IPS-18c (cell line): ENCODE results near the gene CDH1.

Experiments
- H3K4me3 ChIP-seq: 2 replicates; pipeline ENCODE4 v1.7.0; 2013; ENCODE audit warnings: low read depth, mild to moderate bottlenecking, low read length, moderate library complexity; ENCODE audit not compliant: insufficient read depth
- H3K9me3 ChIP-seq: one replicate; pipeline ENCODE4 v1.6.1; 2013; ENCODE audit warnings: mild to moderate bottlenecking, low read length, moderate library complexity; ENCODE audit not compliant: control insufficient read depth, insufficient read depth

The CDH1 gene

DNA sequence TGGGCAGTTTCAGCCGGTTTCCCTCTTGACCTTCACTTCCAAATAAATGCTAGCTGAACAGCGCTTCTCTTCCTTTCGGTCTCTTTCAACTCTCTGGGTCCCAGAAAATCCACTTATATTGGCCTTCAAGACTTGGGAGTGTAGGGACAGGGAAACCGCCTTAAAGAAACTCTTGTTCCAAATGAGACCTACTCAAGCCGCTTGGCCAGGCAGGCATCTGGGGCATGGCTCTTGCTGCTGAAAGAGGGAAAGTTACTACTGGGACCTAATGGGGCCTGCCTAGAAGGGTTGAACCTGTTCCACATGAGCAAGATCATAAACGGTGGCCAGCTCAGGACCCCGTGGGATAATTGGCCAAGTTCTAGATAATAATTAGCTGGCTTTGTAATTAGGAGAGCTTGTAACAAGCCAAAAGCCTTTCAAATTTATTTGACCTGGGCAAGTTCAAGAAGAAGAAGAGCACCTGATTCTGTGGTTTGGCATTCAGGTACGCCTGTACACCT, 13.2 kb downstream of the CDH1 start:
- H3K4me3 ChIP-seq = no peak overlapping the region
- H3K9me3 ChIP-seq = no peaks in the 10 kb centered on the region

DNA sequence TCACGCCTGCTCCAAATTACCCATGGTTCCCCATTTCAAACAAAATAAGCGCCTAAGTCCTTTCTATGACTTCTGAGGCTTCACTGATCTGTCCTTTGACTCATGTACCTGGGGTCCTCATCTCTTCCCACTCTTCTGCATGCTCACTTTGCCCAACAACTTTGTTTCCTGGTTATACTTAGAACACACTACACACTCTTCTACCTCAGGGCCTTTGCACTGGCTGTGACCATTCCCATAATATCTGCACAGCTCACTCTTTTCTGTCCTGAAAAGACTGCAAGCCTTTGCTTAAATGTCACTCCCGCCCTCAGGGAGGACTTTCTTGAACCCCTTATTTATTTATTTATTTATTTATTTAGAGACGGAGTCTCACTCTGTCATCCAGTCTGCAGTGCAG, 14.1 kb downstream of the CDH1 start:
- no peaks in the 10 kb centered on the region for H3K9me3 ChIP-seq

GRCh38 chr16:68752602-68753001, 15.5 kb downstream of the CDH1 start:
- Histone ChIP-seq H3K4me3 (no peak overlapping the region), H3K9me3 (no peaks in the 10 kb centered on the region)

More for the DNA sequence above, 14.1 kb downstream of the CDH1 start:
- no peak overlapping the region for H3K4me3 ChIP-seq

- Histone ChIP-seq H3K9me3 (no peaks in the 10 kb centered on the region), H3K4me3 (no peak overlapping the region)
Observed at GRCh38 chr16:68754084-68754792, 17.1 kb downstream of the CDH1 start.

DNA sequence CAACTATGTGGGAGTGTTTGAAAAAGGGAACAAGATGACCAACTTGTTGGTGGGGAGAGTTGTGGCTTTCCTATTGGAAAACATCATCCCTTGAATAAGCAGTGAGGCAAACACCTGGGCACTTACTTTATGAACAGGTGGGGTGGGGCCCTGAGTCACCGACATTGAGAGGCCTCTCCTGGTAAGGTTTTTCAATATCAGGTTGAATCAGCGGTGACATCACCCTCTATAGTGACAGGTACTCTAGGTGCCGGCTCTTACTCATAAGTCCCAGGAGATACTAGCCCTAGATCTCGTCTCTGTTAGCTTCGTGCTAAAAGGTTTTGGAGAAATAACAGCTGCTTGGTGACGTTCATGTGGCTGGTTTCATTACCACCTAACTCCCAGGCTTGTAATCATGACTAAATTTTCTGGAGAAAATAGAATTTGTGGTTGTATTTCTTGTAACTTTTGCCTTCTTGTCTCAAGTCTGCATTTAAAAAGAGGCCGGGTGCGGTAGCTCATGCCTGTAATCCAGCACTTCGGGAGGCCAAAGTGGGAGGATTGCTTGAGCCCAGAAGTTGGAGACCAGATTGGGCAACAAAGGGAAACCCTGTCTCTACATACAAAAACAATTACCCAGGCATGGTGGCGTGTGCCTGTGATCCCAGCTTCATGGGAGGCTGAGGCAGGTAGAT, 19.3 kb downstream of the CDH1 start:
- H3K4me3 ChIP-seq = no peak overlapping the region

DNA sequence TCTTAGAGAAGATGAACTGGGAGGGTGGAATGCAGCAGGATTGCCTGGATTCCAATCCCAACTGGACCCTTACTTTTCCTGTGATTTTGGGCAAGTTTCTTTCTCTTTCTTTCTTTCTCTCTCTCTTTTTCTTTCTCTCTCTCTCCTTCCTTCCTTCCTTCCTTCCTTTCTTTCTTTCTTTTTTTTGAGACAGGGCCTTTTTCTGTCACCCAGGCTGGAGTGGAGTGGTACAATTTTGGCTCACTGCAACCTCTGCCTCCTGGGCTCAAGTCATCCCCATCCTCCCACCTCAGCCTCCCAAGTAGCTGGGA, 20.5 kb downstream of the CDH1 start:
- H3K4me3 ChIP-seq = no peak overlapping the region
- H3K9me3 ChIP-seq = no peaks in the 10 kb centered on the region

More for the DNA sequence above, 19.3 kb downstream of the CDH1 start:
- H3K9me3 ChIP-seq = no peaks in the 10 kb centered on the region

DNA sequence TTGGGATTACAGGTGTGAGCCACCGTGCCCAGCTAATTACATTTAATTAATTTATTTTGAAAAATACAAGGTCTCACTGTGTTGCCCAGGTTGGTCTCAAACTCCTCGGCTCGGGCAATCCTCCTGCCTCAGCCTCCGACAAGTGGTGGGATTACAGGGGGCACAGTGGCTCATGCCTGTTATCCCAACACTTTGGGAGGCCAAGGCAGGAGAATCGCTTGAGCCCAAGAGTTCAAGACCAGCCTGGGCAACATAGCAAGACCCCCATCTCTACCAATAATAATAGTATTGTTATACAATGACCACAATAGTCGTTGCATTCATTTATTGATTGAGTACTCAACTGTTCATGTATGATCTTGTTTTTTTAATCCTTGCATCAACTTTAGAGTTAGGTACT, 22.0 kb downstream of the CDH1 start:
- H3K4me3 ChIP-seq = no peak overlapping the region
- H3K9me3 ChIP-seq = no peaks in the 10 kb centered on the region

GRCh38 chr16:68760671-68761275, 23.7 kb downstream of the CDH1 start:
- Histone ChIP-seq H3K9me3 (no peaks in the 10 kb centered on the region), H3K4me3 (no peak overlapping the region)

DNA sequence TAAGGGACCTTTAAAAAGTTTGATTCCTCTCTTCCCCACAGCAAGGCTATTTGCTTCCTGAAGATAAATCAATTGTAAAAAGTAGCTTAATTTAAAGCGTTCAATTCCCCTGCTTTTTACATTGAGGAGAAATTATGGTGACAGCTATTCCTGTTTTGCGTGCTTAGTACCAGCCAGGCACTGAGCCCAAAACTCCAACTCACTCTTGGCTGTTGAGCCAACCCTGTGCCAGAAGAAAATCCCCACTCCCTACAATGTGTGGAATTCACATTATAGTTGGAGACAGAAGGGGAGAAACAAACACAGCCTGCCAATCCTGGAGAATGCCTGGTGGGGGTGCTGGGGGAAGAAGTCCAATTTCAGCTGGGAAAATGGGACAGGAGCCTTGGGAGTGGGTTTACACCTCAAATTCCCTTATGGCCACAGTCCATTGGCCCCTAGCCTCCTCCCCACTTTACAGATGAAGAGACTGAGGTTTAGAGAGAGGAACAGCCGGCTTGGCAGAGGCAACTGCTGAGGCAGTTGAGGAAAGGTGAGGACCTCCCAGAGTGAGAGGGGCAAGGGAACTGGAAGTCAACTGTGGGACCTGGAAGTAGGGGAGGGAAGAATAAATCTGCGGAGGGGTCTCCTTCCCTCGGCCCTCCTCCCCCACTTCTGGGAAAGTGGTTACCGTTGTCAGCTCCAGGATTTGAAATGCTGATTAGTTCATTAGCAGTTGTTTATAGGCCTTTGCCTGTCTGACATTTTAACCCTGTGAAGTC, 26.1 kb downstream of the CDH1 start:
- H3K9me3 ChIP-seq = no peaks in the 10 kb centered on the region
- no peak overlapping the region; the same call in 1 of the 2 replicates for H3K4me3 ChIP-seq

GRCh38 chr16:68764862-68765261, 27.8 kb downstream of the CDH1 start:
- Histone ChIP-seq H3K9me3 (no peaks in the 10 kb centered on the region), H3K4me3 (no peak overlapping the region)

DNA sequence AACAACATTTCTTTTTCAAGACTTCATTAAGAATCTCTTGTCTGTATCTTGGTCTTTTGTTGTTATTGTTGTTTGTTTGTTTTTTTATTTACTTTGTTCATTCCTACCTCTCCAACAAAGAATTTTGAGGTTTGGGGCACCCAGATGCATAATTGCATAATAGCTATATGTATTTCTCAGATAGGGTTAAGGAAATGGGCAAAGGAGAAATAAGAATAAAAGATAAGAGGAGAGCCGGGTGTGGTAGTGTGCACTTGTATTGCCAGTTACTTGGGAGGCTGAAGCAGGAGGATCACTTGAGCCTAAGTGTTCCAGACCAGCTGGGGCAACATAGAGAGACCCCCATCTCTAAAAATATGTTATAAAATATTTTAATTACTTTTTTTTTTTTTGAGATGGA, 30.5 kb downstream of the CDH1 start:
- H3K4me3 ChIP-seq = no peak overlapping the region
- H3K9me3 ChIP-seq = no peaks in the 10 kb centered on the region

- H3K4me3 ChIP-seq = no peak overlapping the region
- H3K9me3 ChIP-seq = no peaks in the 10 kb centered on the region
Observed at GRCh38 chr16:68768175-68768574, 31.1 kb downstream of the CDH1 start.

GRCh38 chr16:68768771-68769170, 31.7 kb downstream of the CDH1 start:
- Histone ChIP-seq H3K4me3 (no peak overlapping the region), H3K9me3 (no peaks in the 10 kb centered on the region)

DNA sequence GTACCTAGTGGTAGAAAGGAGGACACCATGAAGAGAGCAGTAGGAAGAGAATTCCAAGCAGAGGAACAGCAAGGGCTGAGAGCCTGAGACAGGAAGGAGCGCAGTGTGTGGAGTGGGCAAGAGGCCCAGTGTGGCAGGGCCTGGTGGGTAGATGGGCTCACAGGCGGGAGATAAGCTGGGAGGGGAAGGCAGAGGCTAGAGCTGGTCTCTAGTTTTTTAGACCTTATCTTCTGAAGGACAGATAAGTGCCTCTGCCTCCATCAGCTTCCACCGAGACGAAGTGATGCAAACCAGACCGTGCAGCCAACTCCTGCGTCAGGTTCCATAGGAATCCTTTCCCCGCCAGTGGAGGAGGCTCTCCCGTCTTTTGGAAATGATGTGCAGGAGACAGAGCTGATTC, 33.6 kb downstream of the CDH1 start:
- H3K9me3 ChIP-seq = no peaks in the 10 kb centered on the region
- no peak overlapping the region for H3K4me3 ChIP-seq

DNA sequence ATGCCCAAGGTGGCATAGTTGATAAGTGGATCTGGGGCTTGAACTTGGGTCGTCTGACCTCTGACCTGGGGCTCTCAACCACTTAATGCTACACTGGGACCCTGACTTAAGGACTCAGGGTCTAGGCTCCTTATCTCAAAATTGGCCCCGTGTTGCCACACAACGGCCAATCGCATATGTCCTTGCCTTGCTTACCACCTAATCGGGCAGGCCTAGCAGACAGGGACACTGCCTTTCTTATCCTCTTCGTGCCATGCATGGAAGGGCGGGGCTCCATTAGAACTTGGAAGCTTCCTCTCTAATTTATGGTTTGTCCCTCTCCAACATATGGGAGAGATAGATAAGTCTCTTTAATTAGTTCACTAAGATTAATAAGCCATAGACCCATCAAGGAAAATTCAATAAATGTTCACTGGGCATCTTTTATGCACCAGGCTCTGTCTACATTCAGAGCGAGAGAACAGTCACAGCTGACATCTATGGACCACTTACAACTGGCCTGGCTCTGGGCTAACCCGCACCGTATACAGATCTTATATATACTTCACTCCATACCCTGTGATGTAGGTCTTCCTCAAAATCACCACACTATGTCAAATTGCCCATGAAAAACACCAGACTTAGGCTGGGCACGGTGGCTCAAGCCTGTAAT, 35.1 kb downstream of the CDH1 start:
- H3K4me3 ChIP-seq = no peak overlapping the region
- H3K9me3 ChIP-seq = no peaks in the 10 kb centered on the region

DNA sequence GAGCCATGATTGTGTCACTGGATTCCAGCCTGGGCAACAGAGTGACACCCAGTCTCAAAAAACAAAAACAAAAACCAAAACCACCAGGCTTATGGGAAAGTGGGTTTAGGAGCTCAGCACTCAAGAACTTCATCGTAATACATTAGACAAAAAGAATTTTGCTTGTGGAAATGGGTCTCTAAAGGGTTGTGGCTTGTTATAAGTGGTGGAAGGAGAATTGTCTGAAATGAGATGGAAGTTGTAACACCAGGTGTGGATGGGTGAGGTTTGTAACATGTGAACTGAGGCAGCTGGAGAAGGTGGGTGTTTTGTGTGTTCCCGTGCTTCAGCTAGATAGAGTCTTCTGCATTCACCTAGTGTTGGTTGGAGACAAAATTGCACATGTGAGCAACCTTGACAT, 35.8 kb downstream of the CDH1 start:
- no peaks in the 10 kb centered on the region for H3K9me3 ChIP-seq
- H3K4me3 ChIP-seq = no peak overlapping the region

GRCh38 chr16:68774982-68775634, 38.0 kb downstream of the CDH1 start:
- Histone ChIP-seq H3K9me3 (no peaks in the 10 kb centered on the region), H3K4me3 (no peak overlapping the region)
